Neural cell (in vitro differentiated cells): Measurements from ENCODE around the gene WDR59.

Source experiments
- EP300 ChIP-seq: fragments of 450-650 bp; conservative IDR thresholded peaks from 2 replicates; pipeline ENCODE4 v1.6.1; 2014; ENCODE audit warnings: antibody characterized with exemption, mild to moderate bottlenecking, moderate library complexity; ENCODE audit not compliant: poor library complexity, severe bottlenecking
- EZH2 ChIP-seq: fragments of 200-600, 300-800 bp; shearing (Covaris generic), sonication (generic); IDR thresholded peaks from 2 replicates; pipeline ENCODE4 v1.6.1; 2014; ENCODE audit warnings: antibody characterized with exemption, low read length, borderline replicate concordance, mild to moderate bottlenecking; ENCODE audit not compliant: insufficient read depth, poor library complexity, severe bottlenecking
- MXI1 ChIP-seq: fragments of 450-650 bp; conservative IDR thresholded peaks from 2 replicates; pipeline ENCODE4 v1.6.1; 2014; ENCODE audit warnings: antibody characterized with exemption, mild to moderate bottlenecking; ENCODE audit not compliant: poor library complexity, severe bottlenecking
- POLR2AphosphoS5 ChIP-seq: IDR thresholded peaks from 2 replicates; pipeline ENCODE4 v1.6.1; 2012
- RAD21 ChIP-seq: fragments of 450-650 bp; conservative IDR thresholded peaks from 2 replicates; pipeline ENCODE4 v1.6.1; 2014; ENCODE audit warnings: antibody characterized with exemption, mild to moderate bottlenecking, moderate library complexity
- REST ChIP-seq: IDR thresholded peaks from 2 replicates; pipeline ENCODE4 v1.6.1; 2012; ENCODE audit warnings: borderline replicate concordance
- SMC3 ChIP-seq: fragments of 450-650 bp; conservative IDR thresholded peaks from 2 replicates; pipeline ENCODE4 v1.6.1; 2014; ENCODE audit warnings: antibody characterized with exemption, mild to moderate bottlenecking, moderate library complexity; ENCODE audit not compliant: poor library complexity
- TAF1 ChIP-seq: IDR thresholded peaks from 2 replicates; pipeline ENCODE4 v1.6.1; 2012; ENCODE audit warnings: low read depth
- TF ChIP-seq, protein P1 (sequence below): fragments of 450-650 bp; IDR thresholded peaks from 2 replicates; pipeline ENCODE4 v1.5.1; 2014; ENCODE audit warnings: antibody characterized with exemption, mild to moderate bottlenecking, moderate library complexity; ENCODE audit not compliant: poor library complexity, severe bottlenecking

GRCh38 chr16:75024182-75024581 is 39.3 kb upstream of the WDR59 start:
- TF ChIP-seq, protein P1, sequence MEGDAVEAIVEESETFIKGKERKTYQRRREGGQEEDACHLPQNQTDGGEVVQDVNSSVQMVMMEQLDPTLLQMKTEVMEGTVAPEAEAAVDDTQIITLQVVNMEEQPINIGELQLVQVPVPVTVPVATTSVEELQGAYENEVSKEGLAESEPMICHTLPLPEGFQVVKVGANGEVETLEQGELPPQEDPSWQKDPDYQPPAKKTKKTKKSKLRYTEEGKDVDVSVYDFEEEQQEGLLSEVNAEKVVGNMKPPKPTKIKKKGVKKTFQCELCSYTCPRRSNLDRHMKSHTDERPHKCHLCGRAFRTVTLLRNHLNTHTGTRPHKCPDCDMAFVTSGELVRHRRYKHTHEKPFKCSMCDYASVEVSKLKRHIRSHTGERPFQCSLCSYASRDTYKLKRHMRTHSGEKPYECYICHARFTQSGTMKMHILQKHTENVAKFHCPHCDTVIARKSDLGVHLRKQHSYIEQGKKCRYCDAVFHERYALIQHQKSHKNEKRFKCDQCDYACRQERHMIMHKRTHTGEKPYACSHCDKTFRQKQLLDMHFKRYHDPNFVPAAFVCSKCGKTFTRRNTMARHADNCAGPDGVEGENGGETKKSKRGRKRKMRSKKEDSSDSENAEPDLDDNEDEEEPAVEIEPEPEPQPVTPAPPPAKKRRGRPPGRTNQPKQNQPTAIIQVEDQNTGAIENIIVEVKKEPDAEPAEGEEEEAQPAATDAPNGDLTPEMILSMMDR: no peak
- no peak for TF ChIP-seq EZH2
- TF ChIP-seq EP300: no peak
- TF ChIP-seq POLR2AphosphoS5: no peak
- no peak for TF ChIP-seq MXI1
- TF ChIP-seq SMC3: no peak
- TF ChIP-seq TAF1: no peak
- no peak for TF ChIP-seq RAD21
- no peak for TF ChIP-seq REST
